OCI-LY3 (cell line): Measurements from ENCODE around the gene RAN.

ENCODE experiments used
- CTCF ChIP-seq: fragments of 200-600, 300-600 bp; sonication (generic); IDR thresholded peaks from 2 replicates; pipeline ENCODE4 v1.5.1; 2014; ENCODE audit warnings: antibody characterized with exemption, low read length, low read depth
- EZH2phosphoT487 ChIP-seq: fragments of 200-600 bp; shearing (Covaris generic); IDR thresholded peaks from 2 replicates; pipeline ENCODE4 v1.6.1; 2018; ENCODE audit warnings: antibody characterized with exemption, mixed run types, low read depth

DNA sequence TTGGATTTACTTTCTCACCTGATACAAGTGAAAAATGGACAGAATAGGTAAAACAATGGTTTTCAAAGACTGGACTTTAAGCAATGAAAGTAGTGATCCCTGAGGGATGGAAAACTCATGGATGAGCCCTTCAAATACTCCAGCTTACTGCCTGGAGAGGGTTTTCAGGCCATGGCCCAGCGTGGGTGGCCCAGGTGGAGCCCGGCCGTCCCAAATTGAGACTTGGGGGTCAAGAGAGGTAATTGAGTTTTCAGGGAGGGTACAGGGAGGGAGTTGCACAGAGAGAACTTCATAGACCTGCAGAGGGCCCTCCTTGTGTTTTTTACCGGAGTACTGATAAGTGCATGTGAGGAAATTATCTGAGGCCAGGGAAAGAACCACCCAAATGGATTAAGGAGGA, 37.2 kb downstream of the RAN start:
- TF ChIP-seq CTCF (no peak), EZH2phosphoT487 (no peak)
